Ovary (tissue), 9 donors: ENCODE data around the gene RND2. TPM values are rescaled to one million over a fixed set of nuclear protein-coding genes. Genes with fewer than 3 reads are reported as not detected.

Source experiments
- DNase-seq, 5 donors: peaks; one replicate each; pipeline ENCODE4 v3.0.0-alpha.2; 2019 to 2020
- H3K27ac ChIP-seq, 2 donors: fragments of 200-600 bp; one replicate each; pipeline versions ENCODE4 v1.5.1 to v1.8.0; 2019 to 2022
- H3K27me3 ChIP-seq: fragments of 200-600 bp; one replicate; pipeline ENCODE4 v1.8.0; 2022
- H3K36me3 ChIP-seq: fragments of 200-600 bp; sonication (generic); one replicate; pipeline ENCODE4 v1.5.1; 2019
- H3K4me1 ChIP-seq: one replicate; pipeline ENCODE4 v1.8.1; 2013; ENCODE audit warnings: mild to moderate bottlenecking, moderate library complexity; ENCODE audit not compliant: insufficient read depth
- H3K4me3 ChIP-seq: fragments of 200-600 bp; sonication (generic); one replicate; pipeline ENCODE4 v1.5.1; 2017
- H3K9me3 ChIP-seq, 2 donors: fragments of 200-600 bp in 1 of 2; sonication (generic) in 1 of 2; one replicate each; pipeline versions ENCODE4 v1.5.1 to v1.8.1; 2013 to 2019; ENCODE audit warnings: mild to moderate bottlenecking in 1 of 2, moderate library complexity in 1 of 2
- EP300 ChIP-seq: sonication (generic); formaldehyde crosslinking; IDR thresholded peaks from one replicate; pipeline ENCODE4 v1.6.1; 2017; ENCODE audit warnings: antibody characterized with exemption
- POLR2A ChIP-seq: fragments of 450-650 bp; IDR thresholded peaks from one replicate; pipeline ENCODE4 v1.6.1; 2017; ENCODE audit warnings: antibody characterized with exemption, mild to moderate bottlenecking, moderate library complexity
- WGBS, 3 donors: extraction: QIAGEN DNeasy Blood & Tissue Kit in 1 of 3; methylation state at CpG; one replicate each; pipeline versions ENCODE4 v1.1.5 to v1.1.7; 2013 to 2017; 5-methylcytosine and 5-hydroxymethylcytosine counted together
- intact Hi-C, 4 donors: fragments of 100-400 bp; cut with DNase I; formaldehyde crosslinking; loops; one replicate each; pipeline versions ENCODE4 v1.11.0 to v1.15.1; 2022 to 2023
- polyA plus RNA-seq, 2 donors: library from polyadenylated mRNA; stranded (reverse); fragments of 200-250 nt in 1 of 2; fragments of 350-450 nt in 1 of 2; fragmentation: Illumina TruSeq in 1 of 2; extraction: RNeasy Lipid Tissue Mini Kit (QIAGEN cat#74804) in 1 of 2; gene quantifications; one replicate each; pipeline ENCODE4 v1.2.3, GENCODE V29; 2013 to 2014
- total RNA-seq, 7 donors: library from RNA; depleted of rRNA in 2 of 7; stranded (reverse); fragments of >200 nt in 2 of 7; fragmentation: NEBNext Ultra II Directional in 3 of 7; extraction: Animal tissue kit (Norgen Biotek cat#: 25700) in 3 of 7; gene quantifications; one replicate each; pipeline versions ENCODE4 v1.1.0 to v1.2.4, GENCODE V29; 2016 to 2023
- TF ChIP-seq, protein P1 (sequence below), 3 donors: fragments of 450-650 bp in 2 of 3; fragments of 200-600 bp in 1 of 3; IDR thresholded peaks; one replicate each; pipeline versions ENCODE4 v1.5.1 to v1.8.0; 2016 to 2022; ENCODE audit warnings: antibody characterized with exemption in 3 of 3, mild to moderate bottlenecking in 1 of 3
- donor health status: DM: no; HTN: no; CAD: no; lungs with moderate emphysema.
- donor health status: DM: no; HTN: no; CAD: no.
- donor health status: Bipolar disorder and iron deficiency.
- donor health status: DM: yes; HTN: yes; CAD: no.
- donor health status: DM: no; HTN: no; CAD: no.
- donor health status: DM: yes; HTN: yes; CAD: no.

The RND2 gene
- total and polyA plus RNA-seq, 9 donors, result 2.5 to 11.6 (median 6.0) TPM

DNA sequence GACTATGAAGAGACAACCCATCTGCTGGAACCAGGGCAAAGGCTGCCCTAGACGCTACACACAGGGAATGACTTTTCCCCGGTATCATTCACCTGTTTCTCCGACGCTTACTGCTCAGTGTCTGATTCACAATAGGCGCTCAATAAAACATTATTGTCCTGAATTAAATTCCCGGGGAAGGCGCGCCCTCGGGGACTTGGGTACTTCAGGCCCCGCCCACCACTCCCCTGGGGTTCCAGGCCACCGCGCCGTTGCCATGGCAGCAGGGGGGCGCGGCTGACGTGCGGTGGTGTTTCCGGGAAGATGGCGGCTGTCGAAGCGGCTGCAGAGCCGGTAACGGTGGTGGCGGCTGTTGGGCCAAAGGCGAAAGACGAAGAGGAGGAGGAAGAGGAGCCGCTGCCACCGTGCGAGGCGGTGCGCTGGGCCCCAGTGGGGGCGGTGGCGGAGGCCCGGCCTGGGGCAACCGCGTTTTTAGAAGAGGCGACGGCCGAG is 44.7 kb upstream of the RND2 start, which contains the start of gene RUNDC1:
RUNDC1 (plus strand) TSS at position 292 of the 492 bp plus-strand sequence; CDS start at position 304, 12 bp downstream.
- Histone ChIP-seq H3K4me3 (peak within 1 kb of the TSS; percentile 79), H3K27me3 (no peaks in the 10 kb centered on the region), H3K9me3 (no peaks in the 10 kb centered on the region), H3K36me3 (no peaks in the 10 kb centered on the region), H3K27ac (peak within 1 kb of the TSS in 1 of 2 donors; percentile 46), H3K4me1 (peaks cover 7% of the 10 kb centered on the region)
- intact Hi-C loops, result no loop called here
- no peak for TF ChIP-seq EP300
- DNase-seq, result peak; percentile 87 to 92 (median 90)
- 0 to 1% (median 0%) methylated on average over 39 of the region's 39 CpGs for WGBS, 3 donors

DNA sequence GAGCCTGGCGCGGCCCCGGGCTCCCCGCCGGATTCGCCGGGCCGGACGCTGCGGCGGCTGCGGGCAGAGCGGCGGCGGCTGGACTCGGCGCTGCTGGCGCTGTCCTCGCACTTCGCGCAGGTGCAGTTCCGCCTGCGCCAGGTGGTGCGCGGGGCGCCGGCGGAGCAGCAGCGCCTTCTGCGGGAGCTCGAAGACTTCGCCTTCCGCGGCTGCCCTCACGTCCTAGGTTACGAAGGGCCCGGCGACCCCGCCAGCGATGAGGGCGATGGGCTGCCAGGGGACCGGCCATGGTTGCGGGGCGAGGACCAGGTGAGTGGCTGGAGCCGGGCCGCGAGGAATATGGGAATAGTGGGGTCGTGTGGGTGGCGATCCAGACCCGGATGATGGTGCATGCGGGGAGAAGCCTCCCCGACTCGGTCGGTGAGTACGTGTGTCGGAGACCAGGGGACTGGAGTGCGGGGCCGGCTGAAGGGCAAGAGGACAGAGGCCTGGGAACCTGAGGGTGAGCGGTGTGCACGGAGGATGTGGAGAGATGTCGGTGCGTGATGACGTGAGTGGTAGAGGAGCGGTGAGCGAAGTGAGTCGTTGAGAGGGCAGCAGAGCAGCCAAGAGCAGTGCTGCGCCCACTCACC is 44.1 kb upstream of the RND2 start:
- 0 to 1% (median 1%) methylated on average over 63 to 67 of the region's 67 CpGs for WGBS, 3 donors
- Histone ChIP-seq H3K27ac (peak overlapping the region in 1 of 2 donors; percentile 46), H3K9me3 (no peaks in the 10 kb centered on the region), H3K4me3 (peak overlapping the region; percentile 79), H3K4me1 (peaks cover 7% of the 10 kb centered on the region), H3K27me3 (no peaks in the 10 kb centered on the region), H3K36me3 (no peaks in the 10 kb centered on the region)
- DNase-seq, result peak in 3 of 5 donors; percentile 30 to 55 (median 47)
- intact Hi-C loops, result no loop called here
- TF ChIP-seq, protein P1, sequence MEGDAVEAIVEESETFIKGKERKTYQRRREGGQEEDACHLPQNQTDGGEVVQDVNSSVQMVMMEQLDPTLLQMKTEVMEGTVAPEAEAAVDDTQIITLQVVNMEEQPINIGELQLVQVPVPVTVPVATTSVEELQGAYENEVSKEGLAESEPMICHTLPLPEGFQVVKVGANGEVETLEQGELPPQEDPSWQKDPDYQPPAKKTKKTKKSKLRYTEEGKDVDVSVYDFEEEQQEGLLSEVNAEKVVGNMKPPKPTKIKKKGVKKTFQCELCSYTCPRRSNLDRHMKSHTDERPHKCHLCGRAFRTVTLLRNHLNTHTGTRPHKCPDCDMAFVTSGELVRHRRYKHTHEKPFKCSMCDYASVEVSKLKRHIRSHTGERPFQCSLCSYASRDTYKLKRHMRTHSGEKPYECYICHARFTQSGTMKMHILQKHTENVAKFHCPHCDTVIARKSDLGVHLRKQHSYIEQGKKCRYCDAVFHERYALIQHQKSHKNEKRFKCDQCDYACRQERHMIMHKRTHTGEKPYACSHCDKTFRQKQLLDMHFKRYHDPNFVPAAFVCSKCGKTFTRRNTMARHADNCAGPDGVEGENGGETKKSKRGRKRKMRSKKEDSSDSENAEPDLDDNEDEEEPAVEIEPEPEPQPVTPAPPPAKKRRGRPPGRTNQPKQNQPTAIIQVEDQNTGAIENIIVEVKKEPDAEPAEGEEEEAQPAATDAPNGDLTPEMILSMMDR (IDR thresholded peaks at IDR 0.05), result peak in 1 of 3 donors; percentile 12
- TF ChIP-seq EP300, result no peak

GRCh38 chr17:42982266-42982665 is 42.8 kb upstream of the RND2 start:
- no peaks in the 10 kb centered on the region for H3K27me3 ChIP-seq

DNA sequence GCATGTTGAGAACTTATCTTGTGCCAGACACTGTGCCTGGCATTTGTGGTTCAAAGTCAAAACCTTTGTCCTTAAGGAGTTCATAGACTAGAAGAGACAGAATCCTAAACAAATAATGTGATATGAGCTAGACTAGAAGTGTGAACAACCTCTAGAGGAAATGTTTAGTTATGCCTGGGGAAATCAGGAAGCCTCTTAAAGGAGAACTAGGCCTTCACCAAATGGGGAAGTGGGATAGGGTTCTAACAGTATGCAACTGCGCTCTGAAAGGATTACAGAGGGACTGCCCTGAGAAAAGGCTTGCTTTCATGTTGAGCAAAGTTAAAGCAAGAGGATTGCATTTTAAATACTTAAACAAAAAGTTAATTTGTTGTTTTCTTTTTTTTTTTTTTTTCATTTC is 39.8 kb upstream of the RND2 start:
- intact Hi-C loops, result no loop called here
- 0 to 67% (median 59%) methylated on average over 1 of the region's 1 CpG for WGBS, 3 donors
- DNase-seq, result no peak
- Histone ChIP-seq H3K9me3 (no peaks in the 10 kb centered on the region), H3K4me3 (no peak overlapping the region), H3K4me1 (peaks cover 3% of the 10 kb centered on the region), H3K36me3 (no peaks in the 10 kb centered on the region), H3K27ac (no peak overlapping the region), H3K27me3 (no peaks in the 10 kb centered on the region)
- TF ChIP-seq EP300 (no peak), POLR2A (no peak)
- TF ChIP-seq, protein P1 (IDR thresholded peaks at IDR 0.05), result no peak

More at GRCh38 chr17:42982266-42982665, 42.8 kb upstream of the RND2 start:
- Histone ChIP-seq H3K9me3 (no peaks in the 10 kb centered on the region), H3K27ac (no peak overlapping the region), H3K4me1 (peaks cover 7% of the 10 kb centered on the region), H3K4me3 (no peak overlapping the region), H3K36me3 (no peaks in the 10 kb centered on the region)
- no peak for DNase-seq
- TF ChIP-seq POLR2A, result no peak
- intact Hi-C loops, result no loop called here

GRCh38 chr17:42989141-42989540 is 35.9 kb upstream of the RND2 start:
- H3K9me3 ChIP-seq, result no peaks in the 10 kb centered on the region
- H3K27me3 ChIP-seq, result no peaks in the 10 kb centered on the region
- no peaks in the 10 kb centered on the region for H3K36me3 ChIP-seq
- intact Hi-C loops, result no loop called here
- no peaks in the 10 kb centered on the region for H3K4me1 ChIP-seq
- H3K4me3 ChIP-seq, result no peak overlapping the region
- H3K27ac ChIP-seq, result no peak overlapping the region
- DNase-seq, result no peak
- TF ChIP-seq, protein P1 (IDR thresholded peaks at IDR 0.05), result no peak
- TF ChIP-seq POLR2A (no peak), EP300 (no peak)
- WGBS, 3 donors, result 83 to 86% (median 84%) methylated on average over 5 of the region's 5 CpGs
